GM19238 (cell line): Measurements from ENCODE around the gene GATA1.

Experiments
- DNase-seq: peaks from one replicate; pipeline ENCODE4 v3.0.0; 2011; ENCODE audit warnings: low spot score; ENCODE audit not compliant: insufficient read length

The GATA1 gene

GRCh38 chrX:48785186-48785539, 1.2 kb upstream of the GATA1 start:
- no peak for DNase-seq

- DNase-seq = no peak
Measured at GRCh38 chrX:48785540-48786214, 713 bp upstream of the GATA1 start.

DNA sequence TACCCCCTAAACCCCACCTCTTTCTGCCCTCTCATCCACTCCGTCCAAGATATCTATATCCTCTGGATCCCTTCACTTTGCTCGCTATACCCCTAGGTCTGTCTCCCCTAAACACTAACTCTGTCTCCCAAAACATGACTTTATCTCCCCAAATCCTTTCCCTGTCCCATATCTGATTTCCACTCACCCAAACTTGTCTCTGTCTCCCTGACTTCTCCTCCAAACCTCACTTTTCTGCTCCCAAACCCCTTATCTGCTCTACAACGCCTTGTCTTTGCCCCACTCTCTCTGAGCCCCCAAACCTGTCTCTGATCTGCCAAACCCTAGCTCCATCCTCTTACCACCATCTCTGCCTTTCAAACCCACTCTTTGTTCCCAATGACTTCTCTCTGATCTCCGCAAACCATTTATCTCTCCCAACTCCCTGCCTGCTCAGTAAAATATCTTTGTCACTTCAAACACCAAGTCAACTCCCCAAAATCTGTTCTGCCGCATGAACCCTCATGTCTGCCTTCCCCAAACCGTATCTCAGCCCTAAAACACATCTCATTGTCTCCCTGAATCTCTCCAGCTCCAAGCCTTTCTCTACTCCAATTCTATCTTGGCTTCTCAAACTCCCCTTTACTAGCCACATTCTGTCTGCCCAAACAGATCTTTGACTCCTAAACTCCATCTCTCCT, 575 bp downstream of the GATA1 start:
- no peak for DNase-seq

GRCh38 chrX:48787505-48788443, 1.4 kb downstream of the GATA1 start:
- DNase-seq = no peak

DNA sequence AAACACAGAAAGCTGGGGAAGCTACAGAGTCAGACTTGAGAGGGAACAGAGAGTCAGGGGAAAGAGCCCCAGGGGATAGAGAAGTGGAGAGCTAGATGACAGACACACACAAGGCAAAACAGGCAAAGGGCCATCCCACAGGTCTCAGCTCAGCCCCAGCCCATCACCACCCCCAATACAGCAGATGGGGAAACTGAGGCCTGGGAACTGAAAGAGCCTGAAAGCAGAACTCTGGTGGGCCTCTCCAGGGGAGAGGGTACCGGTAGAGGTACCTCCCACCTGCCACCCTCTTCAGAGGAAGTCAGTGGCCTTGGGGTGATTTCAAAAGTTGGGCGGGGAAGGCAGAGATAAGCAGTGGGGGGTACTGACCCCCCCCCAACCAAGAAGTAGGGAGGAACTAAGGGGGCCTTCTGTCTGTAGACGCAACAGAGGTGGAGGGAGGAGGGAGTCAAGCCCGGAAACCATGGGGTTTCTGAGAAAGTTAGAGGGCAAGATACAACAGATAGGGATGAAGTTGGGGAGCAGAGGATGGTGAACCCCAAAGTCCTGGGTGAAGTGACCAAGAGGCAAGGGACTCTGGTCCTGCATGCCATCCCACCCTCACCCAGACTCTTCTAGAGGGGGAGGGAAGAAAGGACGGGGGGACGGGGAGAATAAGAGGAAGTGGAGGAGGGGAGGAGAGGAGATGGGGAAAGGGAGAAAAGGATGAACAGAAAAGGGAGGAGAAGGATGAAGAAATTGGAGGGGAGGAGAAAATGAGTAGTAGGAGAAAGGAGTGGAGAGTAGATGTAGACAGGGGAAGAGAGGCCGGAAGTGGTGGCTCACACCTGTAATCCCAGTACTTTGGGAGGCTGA, 3.2 kb downstream of the GATA1 start:
- no peak for DNase-seq

- no peak for DNase-seq
Measured at GRCh38 chrX:48790477-48790876, 4.1 kb downstream of the GATA1 start.

- DNase-seq = no peak
Measured at GRCh38 chrX:48791063-48791820, 4.9 kb downstream of the GATA1 start.

- DNase-seq = no peak
Measured at GRCh38 chrX:48792219-48792618, 5.8 kb downstream of the GATA1 start.

DNA sequence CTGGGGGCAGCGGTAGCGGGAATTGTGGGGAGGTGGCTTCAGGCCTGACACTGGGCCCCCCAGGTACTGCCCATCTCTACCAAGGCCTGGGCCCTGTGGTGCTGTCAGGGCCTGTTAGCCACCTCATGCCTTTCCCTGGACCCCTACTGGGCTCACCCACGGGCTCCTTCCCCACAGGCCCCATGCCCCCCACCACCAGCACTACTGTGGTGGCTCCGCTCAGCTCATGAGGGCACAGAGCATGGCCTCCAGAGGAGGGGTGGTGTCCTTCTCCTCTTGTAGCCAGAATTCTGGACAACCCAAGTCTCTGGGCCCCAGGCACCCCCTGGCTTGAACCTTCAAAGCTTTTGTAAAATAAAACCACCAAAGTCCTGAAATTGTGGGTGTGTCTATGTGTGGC, 7.5 kb downstream of the GATA1 start:
- no peak for DNase-seq

GRCh38 chrX:48794340-48794910, 8.0 kb downstream of the GATA1 start:
- no peak for DNase-seq

DNA sequence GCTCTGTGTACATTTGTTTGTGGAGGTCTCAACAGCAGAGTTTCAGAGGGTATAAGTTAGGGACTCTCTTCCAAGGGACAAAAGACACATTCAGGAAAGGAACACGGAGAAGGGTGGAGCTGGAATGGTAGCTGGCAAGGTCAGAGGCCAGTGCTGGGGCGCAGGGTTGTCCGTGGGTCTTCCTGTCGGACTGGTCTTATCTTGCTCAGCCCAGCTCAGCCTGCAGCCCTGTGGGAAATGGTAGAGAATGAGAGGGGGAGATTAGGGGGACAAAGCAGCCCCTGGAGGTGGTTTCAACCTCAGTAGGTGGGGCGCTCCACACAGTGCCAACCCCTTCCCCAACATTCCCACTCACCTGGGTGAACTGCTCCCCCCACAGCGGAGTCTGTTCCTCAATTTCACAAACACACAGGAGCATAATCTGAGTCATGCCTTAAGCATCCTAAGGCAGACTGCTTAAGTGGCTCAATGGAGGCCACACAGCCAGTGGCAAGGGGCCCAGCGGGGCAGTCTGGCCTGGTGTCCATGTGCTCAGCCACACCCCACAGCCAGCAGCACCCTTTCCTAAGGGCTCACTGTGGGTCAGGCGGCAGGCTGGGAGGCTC, 8.6 kb downstream of the GATA1 start:
- DNase-seq = no peak

- DNase-seq = no peak
Measured at GRCh38 chrX:48798318-48798717, 11.9 kb downstream of the GATA1 start.

- no peak for DNase-seq
Measured at GRCh38 chrX:48800574-48801279, 14.3 kb downstream of the GATA1 start.

- peak; percentile 75 for DNase-seq
Measured at GRCh38 chrX:48801280-48802088, 15.1 kb downstream of the GATA1 start, which contains the start of gene HDAC6. HDAC6 (plus strand) TSS chrX:48802067; CDS start chrX:48802693, 626 bp downstream.

GRCh38 chrX:48802089-48802904, 15.9 kb downstream of the GATA1 start:
- DNase-seq = peak; percentile 59

- DNase-seq = no peak
Measured at GRCh38 chrX:48802905-48803200, 16.5 kb downstream of the GATA1 start.

- DNase-seq = no peak
Measured at GRCh38 chrX:48806081-48806480, 19.7 kb downstream of the GATA1 start.
